ENCODE measurements around the gene CFAP99. TPM values are rescaled to one million over a fixed set of nuclear protein-coding genes. Genes with fewer than 3 reads are reported as not detected.
A peak's percentile ranks its signal among the peaks of the same experiment; 100 is the strongest.

The CFAP99 gene
- total and polyA plus RNA-seq, 9 of the 15 experiments (the other 6 are each of a cell fraction or from before 2014, with no cell fraction given) = 0.07 to 0.18 (median 0.09) TPM; not detected in 6

DNA sequence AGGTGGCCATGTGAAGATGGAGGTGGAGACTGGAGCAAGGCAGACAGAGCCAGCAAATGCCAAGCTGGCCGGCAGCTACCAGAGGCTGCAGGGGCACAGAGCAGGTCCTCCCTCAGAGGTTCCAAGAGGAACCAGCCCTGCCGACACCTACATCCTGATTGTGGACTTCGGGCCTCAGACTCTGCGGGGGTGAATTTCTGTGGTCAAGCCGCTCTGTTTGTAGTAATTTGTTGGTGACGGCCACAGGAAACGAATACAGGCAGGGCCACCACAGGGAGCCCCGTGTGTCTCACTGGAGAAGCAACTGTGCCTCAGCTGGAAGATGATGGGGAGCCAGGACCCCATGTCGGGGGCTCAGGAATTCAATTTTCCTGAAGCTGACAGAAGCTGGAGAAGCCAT lies 28.6 kb upstream of the CFAP99 start (continued):
- TF ChIP-seq STAT5A (IDR thresholded peaks at IDR 0.05; ENCODE audit: borderline replicate concordance, low read length) (no peak), ATF4 (CRISPR knock-in tag; IDR thresholded peaks at IDR 0.05) (no peak), MAFK (IDR thresholded peaks at IDR 0.05; ENCODE audit: low read length) (no peak)

DNA sequence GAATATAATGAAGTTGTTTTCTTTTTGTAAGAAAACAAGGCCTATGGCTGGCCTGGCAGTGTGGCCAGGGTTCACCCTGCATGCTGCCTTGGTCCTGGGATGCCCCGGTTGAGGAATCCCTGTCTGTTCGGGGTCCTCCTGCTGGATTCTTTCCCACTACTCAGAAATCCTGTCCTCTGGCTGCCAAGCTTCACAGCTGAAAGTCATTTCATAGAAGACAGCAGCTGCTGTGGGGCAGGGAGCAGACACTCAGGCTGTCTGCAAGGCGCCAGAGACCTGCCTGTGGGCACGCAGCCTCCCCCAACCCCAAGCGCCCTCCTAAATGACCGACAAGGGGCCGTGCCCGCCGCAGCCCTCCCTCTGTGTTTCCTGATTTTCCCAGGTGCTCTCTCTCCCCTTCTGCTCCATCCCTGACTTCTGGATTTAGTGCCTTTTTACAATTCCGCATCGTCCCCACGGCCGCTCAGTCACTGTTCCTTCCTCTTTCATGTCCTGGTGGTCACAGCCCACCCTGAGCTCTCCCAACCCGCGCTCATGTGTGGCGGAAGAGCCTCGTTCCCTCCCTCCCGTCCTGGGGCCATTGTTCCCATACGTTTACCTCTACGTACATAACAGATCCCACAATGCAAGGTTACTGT lies 27.9 kb upstream of the CFAP99 start:
- H2AFZ ChIP-seq (ENCODE audit: low read depth, low read length) = peak overlapping the region; percentile 2; the same call in 1 of the 2 replicates
- H3K27ac ChIP-seq (ENCODE audit: extremely low read depth, low read depth, low read length) = peak overlapping the region; percentile 66

More for the DNA sequence above, 27.9 kb upstream of the CFAP99 start:
- BruUV-seq (replicated peaks) = no TSS peak
- Histone ChIP-seq H3K9me1 (ENCODE audit: control insufficient read depth, insufficient read depth, low read length) (peaks cover 6% of the 10 kb centered on the region), H3K4me1 (replicated peaks in 1 of 2; ENCODE audit: control insufficient read depth in 2 of 2, insufficient read depth in 2 of 2, low read length in 2 of 2) (peaks cover 70 to 79% of the 10 kb centered on the region in 2 experiments), H3K9ac (ENCODE audit: insufficient read depth in 1 of 2, low read depth in 2 of 2, low read length in 2 of 2) (peak overlapping the region; percentile 42 to 87; a peak in 3 of 4 replicates), H4K20me1 (replicated peaks; ENCODE audit: control insufficient read depth, insufficient read depth, low read length) (no peaks in the 10 kb centered on the region), H3K36me3 (ENCODE audit: control insufficient read depth, insufficient read depth, low read length) (0 out of 3 replicates have a peak, but pooled peaks cover 5% of the 10 kb centered on the region), H3K4me2 (ENCODE audit: insufficient read depth, low read length) (peak overlapping the region; percentile 71; the same call in 1 of the 2 replicates), H3K4me3 (no peak overlapping the region), H3K79me2 (ENCODE audit: control insufficient read depth, insufficient read depth, low read length) (peaks cover 86% of the 10 kb centered on the region), H3K9me3 (replicated peaks; ENCODE audit: control insufficient read depth, insufficient read depth, low read depth, low read length) (no peaks in the 10 kb centered on the region), H3K27me3 (ENCODE audit: control insufficient read depth in 2 of 2, insufficient read depth in 2 of 2, low read length in 2 of 2) (no peaks in the 10 kb centered on the region)
- CTCF ChIA-PET (ENCODE audit: low intra/inter-chr PET ratio) = no interaction called here
- ATAC-seq (no peak), FAIRE-seq (no peak), DNase-seq (ENCODE audit: extremely low read depth in 1 of 4, low spot score in 3 of 4) (no peak)
- POLR2A ChIA-PET = interaction anchor here (0.5 to 0.7 kb wide), 4 partner anchors 12 to 1195 kb away, joined by 3 read pairs; no protein-coding TSS in a partner anchor
- intact Hi-C loops (cut with micrococcal nuclease) (no loop called here), in situ Hi-C loops (cut with MboI) (no loop called here)
- 74% methylated on average over 12 of the region's 20 CpGs for WGBS (ENCODE audit: insufficient coverage, low coverage, missing lambda C conversion rate)
- TF ChIP-seq USF2 (CRISPR knock-in tag; IDR thresholded peaks at IDR 0.05) (no peak), BRCA1 (IDR thresholded peaks at IDR 0.05) (no peak), BRCA1 (CRISPR knock-in tag; IDR thresholded peaks at IDR 0.05) (0 out of 2 replicates have a peak, but pooled peaks have one; percentile 58), ZFX (CRISPR knock-in tag; IDR thresholded peaks at IDR 0.05) (peak; percentile 35; the same call in 1 of the 2 replicates)
- TF ChIP-seq, protein P1, sequence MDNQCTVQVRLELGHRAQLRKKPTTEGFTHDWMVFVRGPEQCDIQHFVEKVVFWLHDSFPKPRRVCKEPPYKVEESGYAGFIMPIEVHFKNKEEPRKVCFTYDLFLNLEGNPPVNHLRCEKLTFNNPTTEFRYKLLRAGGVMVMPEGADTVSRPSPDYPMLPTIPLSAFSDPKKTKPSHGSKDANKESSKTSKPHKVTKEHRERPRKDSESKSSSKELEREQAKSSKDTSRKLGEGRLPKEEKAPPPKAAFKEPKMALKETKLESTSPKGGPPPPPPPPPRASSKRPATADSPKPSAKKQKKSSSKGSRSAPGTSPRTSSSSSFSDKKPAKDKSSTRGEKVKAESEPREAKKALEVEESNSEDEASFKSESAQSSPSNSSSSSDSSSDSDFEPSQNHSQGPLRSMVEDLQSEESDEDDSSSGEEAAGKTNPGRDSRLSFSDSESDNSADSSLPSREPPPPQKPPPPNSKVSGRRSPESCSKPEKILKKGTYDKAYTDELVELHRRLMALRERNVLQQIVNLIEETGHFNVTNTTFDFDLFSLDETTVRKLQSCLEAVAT (IDR thresholded peaks at IDR 0.05) = 0 out of 4 replicates have a peak, but pooled peaks of 1 of the 2 experiments have one; percentile 50

Measured in K562 (cell line).